SKM-1 treated with dmso at 0.1 percent for 144 hours (cell line): Measurements from ENCODE around the gene PUM1.

Experiments used
- DNase-seq: peaks from one replicate; lab custom pipeline; 2025; ENCODE audit not compliant: unreplicated experiment; lab: John Stamatoyannopoulos, UW

The PUM1 gene

GRCh38 chr1:30908696-30909364, 156.7 kb downstream of the PUM1 start, which contains the start of gene SDC3:
SDC3 (minus strand) TSS chr1:30908758; CDS start chr1:30908586, 172 bp downstream.
- DNase-seq: no peak

DNA sequence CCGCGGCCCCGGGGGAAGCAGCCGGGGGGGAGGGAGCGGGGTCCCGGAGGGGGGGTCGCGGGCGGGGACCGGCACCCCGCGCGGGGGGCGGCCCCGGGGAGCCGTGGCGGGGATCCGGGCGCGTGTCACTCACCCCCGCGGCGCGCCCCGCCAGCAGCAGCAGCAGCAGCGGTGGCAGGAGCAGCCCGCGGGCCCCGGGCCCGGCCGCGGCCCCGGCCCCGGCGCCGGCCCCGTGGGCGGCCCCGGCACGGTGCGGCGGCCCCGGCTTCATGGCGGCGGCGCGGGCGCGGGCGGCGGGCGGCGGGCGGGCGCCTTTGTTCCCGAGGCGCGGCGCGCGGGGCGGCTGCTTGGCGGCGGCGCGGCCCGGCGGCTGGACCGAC, 157.2 kb downstream of the PUM1 start:
- no peak for DNase-seq

GRCh38 chr1:30907481-30908315, 157.8 kb downstream of the PUM1 start:
- no peak for DNase-seq

DNA sequence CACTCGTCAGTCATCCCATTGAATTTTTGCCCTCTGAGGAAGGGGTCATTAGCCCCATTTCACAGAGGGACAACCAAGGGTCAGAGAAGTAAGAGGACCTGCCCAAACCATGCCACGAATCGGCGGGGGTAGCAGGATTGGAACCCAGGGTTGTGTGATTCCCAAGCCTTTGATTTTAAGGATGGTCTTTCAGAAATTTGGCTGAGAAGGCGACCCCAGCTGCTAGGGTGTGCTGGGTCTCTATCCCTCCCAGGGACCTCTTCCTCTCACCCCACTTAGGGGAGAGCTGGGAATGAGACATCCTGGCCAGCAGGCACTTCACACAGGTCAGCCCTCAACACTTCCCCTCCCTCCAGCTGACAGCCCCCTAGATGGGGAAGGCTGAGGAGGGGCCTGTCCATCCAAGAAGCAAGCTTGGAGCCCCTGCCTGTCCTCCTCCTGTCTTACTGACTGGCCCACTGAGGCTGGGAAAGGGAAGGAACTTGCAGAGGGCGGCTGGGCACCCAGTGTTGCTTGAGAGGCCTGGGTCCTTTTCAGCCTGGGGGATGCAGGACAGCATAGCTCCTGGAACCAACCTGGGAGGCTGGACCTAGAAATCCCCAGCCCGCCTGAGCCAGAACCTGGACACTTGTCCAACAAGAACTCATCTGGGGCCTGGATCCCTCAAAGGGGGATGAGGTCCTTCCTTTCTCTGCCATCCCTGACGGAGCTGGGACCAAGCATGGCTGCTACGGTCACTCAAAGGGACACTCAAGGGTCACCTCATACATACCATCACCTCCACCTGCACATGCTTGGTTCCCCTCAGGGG, 158.7 kb downstream of the PUM1 start:
- no peak for DNase-seq

GRCh38 chr1:30905916-30906620, 159.4 kb downstream of the PUM1 start:
- DNase-seq: no peak

DNA sequence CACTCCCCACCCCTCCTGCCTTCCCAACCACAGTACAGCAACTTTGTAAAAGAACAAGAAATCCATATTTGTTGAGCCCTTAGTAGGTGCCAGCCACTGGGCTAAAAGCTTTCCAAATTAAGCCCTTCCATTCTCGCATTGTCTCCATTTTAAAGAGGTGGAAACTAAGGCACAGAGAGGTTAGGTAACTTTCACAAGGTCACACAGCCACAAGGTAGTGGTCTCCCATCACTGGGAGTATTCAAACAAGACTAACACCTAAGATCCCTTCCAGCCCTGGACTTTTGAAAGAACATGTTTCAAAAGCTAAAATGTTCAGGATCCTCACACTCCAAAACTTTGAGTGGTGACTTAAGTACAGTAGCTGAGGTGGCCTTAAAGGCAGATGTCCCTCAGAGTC, 160.1 kb downstream of the PUM1 start:
- DNase-seq: no peak

GRCh38 chr1:30904962-30905335, 160.6 kb downstream of the PUM1 start:
- no peak for DNase-seq

DNA sequence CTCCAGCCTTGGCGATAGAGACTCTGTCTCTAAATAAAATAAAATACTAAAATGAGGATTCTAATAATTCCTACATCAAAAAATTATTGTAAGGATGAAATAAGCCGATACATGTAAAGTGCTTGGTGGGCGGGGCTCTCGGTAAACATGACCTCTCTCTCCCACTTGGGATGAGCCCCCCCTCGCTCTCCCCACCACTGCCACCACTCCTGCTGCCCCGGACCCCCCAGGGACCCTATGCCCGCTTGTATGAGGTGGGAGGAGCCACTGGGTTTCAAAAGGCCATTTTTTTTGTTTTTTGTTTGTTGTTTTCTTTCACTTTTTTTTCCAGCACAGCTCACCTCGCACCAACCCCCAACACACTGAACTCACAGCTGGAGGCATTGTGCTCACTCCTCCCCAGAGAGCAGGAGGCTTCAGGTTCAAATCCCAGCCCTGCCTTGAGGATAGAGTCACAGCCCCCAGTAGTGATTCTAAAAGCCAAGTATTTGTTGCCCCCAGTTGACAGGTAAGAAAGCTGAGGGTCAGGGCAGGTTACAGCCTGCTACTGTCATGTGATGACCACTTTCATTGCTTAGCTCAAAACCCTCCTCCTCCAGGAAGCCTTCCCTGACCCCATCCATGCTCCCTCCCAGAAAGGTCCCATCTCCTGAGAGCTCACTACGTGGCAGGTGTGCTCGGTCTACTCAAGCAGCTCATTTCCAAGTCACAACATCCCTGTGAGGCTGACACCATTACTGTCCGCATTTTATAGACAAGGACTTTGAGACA, 161.1 kb downstream of the PUM1 start:
- DNase-seq: no peak

- no peak for DNase-seq
Measured at GRCh38 chr1:30903343-30904034, 162.0 kb downstream of the PUM1 start.

- no peak for DNase-seq
Measured at GRCh38 chr1:30902593-30903290, 162.8 kb downstream of the PUM1 start.

DNA sequence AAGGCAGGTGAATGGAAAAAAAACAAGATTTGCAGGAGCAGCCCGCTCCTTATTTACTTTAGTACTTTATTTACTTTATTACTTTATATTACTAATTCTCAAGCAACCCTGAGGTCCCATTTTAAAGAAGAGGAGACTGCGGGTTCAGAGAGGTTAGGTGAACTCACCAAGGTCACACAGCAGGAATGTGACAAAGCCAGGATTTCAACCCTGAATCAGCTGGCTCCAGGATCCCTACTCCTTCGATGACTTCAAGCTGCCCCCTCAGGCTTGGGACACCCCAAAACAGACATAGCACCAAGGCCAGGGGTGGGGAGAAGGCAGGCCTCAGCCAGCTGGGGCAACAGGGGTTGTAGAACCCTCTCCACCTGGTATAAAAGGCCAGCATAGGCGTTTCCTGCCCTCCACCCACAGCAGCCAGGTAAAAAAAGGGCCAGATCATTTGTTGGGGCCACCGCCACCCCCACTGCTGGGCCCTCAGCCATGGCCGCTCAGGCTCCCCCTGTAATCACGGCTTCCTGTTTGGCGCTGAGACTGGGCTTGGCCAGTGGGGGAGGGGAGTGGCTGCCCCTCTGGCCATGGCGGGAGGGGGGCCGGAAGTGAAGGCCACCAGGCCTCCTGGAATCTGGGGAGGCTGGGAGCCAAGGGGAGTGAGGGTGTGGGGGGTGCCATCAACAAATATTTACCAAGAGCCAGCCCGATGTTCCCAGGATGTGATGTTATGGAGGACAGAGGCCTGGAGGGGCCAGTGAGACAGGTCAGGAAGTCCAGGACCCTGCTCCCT, 163.5 kb downstream of the PUM1 start:
- no peak for DNase-seq

DNA sequence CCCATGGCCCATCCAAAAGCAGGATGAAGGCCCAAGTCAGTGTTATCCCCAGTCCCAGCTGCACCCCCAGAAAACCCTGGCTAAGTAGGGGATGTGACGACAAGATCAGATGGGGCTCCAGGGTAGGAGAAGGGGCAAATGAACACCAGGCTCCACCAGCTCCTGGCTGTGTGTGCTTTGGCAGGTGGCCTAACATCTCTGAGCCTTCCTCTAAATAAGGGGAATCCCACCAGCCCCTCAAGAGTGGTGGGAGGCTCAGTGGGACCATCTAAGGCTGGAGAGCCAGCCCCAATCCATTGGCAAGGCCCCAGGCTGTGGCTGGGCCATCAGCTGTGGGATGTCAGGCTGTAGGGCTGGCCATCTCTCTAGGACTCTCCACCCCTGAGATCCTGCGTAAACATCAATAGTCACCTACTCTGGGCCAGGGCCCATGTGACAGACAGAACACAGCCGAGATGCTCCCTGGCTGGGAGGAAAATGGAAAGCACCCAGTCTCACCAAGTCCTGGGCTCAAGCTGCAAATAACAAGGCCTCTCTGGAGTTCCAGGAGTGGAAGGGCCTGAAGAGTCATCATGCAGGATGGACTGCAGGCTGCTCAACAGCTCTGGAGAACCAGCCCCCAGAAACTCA, 164.5 kb downstream of the PUM1 start:
- no peak for DNase-seq

- DNase-seq: no peak
Measured at GRCh38 chr1:30900486-30900885, 165.0 kb downstream of the PUM1 start.

GRCh38 chr1:30899577-30900389, 165.7 kb downstream of the PUM1 start:
- DNase-seq: no peak

GRCh38 chr1:30898031-30898815, 167.3 kb downstream of the PUM1 start:
- DNase-seq: no peak

DNA sequence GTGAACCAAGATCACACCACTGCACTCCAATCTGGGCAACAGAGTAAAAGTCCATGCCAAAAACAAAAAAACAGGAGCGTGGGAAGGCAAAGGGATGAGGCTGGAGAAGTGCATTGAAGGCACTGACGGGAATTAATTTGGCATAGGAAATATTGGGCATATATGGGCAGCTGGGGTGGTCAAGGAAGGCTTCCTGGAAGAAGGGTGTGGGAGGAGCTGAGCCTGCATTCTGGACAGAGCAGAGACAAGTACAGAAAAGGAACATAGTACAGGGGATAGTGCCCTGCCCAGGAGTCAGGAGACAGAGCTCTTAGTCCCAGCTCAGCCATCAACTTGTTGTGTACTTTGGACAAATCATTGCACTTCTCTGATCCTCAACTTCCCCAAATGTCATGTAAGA, 168.6 kb downstream of the PUM1 start:
- no peak for DNase-seq
